A549 (cell line): Measurements from ENCODE around the gene PCTP.

ENCODE experiments used
- BHLHE40 ChIP-seq: IDR thresholded peaks from 2 replicates; pipeline ENCODE4 v1.6.1; 2012; ENCODE audit warnings: low read depth, low read length, inconsistent platforms
- CTCF ChIP-seq: fragments of >200 bp; sonication (Bioruptor Twin); formaldehyde crosslinking; IDR thresholded peaks from 3 replicates; pipeline ENCODE4 v1.5.1; 2016
- SMC3 ChIP-seq: fragments of >200 bp; sonication (Bioruptor Twin); formaldehyde crosslinking; IDR thresholded peaks from 3 replicates; pipeline ENCODE4 v1.6.1; 2018; ENCODE audit warnings: inconsistent platforms

GRCh38 chr17:55735731-55736405, 15.0 kb upstream of the PCTP start:
- TF ChIP-seq CTCF, result peak; percentile 86
- no peak for TF ChIP-seq BHLHE40
- TF ChIP-seq SMC3, result peak; percentile 76
